ENCODE results near the gene PPFIA1. TPM values are rescaled to one million over a fixed set of nuclear protein-coding genes. Genes with fewer than 3 reads are reported as not detected.
"Not testable (repeated sequence)": the region's sequence is repeated elsewhere in the genome, so short reads cannot be mapped to it uniquely, and the experiment has no call there.

The PPFIA1 gene
- polyA plus RNA-seq, 1 experiment: 62.7 TPM

GRCh38 chr11:70292863-70293262 lies 22.4 kb downstream of the PPFIA1 start:
- H3K27me3 ChIP-seq (ENCODE audit: control insufficient read depth, insufficient read depth, low read length): no peaks in the 10 kb centered on the region
- TF ChIP-seq CTCF (IDR thresholded peaks at IDR 0.05; ENCODE audit: insufficient read depth, low read depth, low read length): no peak
- peaks cover 3% of the 10 kb centered on the region for H3K36me3 ChIP-seq (ENCODE audit: control insufficient read depth, insufficient read depth, low read length)
- ChIA-PET CTCF (no interaction called here), POLR2A (no interaction called here)
- no peak for DNase-seq (ENCODE audit: low read depth)
- H3K4me3 ChIP-seq (ENCODE audit: low read depth, low read length): no peak overlapping the region

GRCh38 chr11:70295166-70295565 lies 24.7 kb downstream of the PPFIA1 start:
- DNase-seq (ENCODE audit: low read depth); H3K27me3 ChIP-seq (ENCODE audit: control insufficient read depth, insufficient read depth, low read length); POLR2A ChIA-PET; CTCF ChIA-PET; H3K36me3 ChIP-seq (ENCODE audit: control insufficient read depth, insufficient read depth, low read length); H3K4me3 ChIP-seq (ENCODE audit: low read depth, low read length): not testable (repeated sequence)

GRCh38 chr11:70296681-70297080 lies 26.2 kb downstream of the PPFIA1 start:
- H3K36me3 ChIP-seq (ENCODE audit: control insufficient read depth, insufficient read depth, low read length): peaks cover 3% of the 10 kb centered on the region
- CTCF ChIA-PET: no interaction called here

GRCh38 chr11:70297341-70297740 lies 26.9 kb downstream of the PPFIA1 start:
- TF ChIP-seq CTCF (IDR thresholded peaks at IDR 0.05; ENCODE audit: insufficient read depth, low read depth, low read length): no peak
- Histone ChIP-seq H3K27me3 (ENCODE audit: control insufficient read depth, insufficient read depth, low read length) (no peaks in the 10 kb centered on the region), H3K36me3 (ENCODE audit: control insufficient read depth, insufficient read depth, low read length) (peaks cover 4% of the 10 kb centered on the region), H3K4me3 (ENCODE audit: low read depth, low read length) (no peak overlapping the region)
- ChIA-PET POLR2A (no interaction called here), CTCF (no interaction called here)
- DNase-seq (ENCODE audit: low read depth): no peak

More at GRCh38 chr11:70296681-70297080, 26.2 kb downstream of the PPFIA1 start:
- no peak for DNase-seq (ENCODE audit: low read depth)
- no peaks in the 10 kb centered on the region for H3K27me3 ChIP-seq (ENCODE audit: control insufficient read depth, insufficient read depth, low read length)
- no peak for TF ChIP-seq CTCF (IDR thresholded peaks at IDR 0.05; ENCODE audit: insufficient read depth, low read depth, low read length)
- no peak overlapping the region for H3K4me3 ChIP-seq (ENCODE audit: low read depth, low read length)
- POLR2A ChIA-PET: no interaction called here

- ChIA-PET CTCF (interaction anchor here (0.7 kb wide), 1 partner anchor 95 kb away, joined by 3 read pairs; the partner anchor contains the start of gene FADD), POLR2A (no interaction called here)
- DNase-seq (ENCODE audit: low read depth): no peak
- Histone ChIP-seq H3K27me3 (ENCODE audit: control insufficient read depth, insufficient read depth, low read length) (no peaks in the 10 kb centered on the region), H3K4me3 (ENCODE audit: low read depth, low read length) (no peak overlapping the region), H3K36me3 (ENCODE audit: control insufficient read depth, insufficient read depth, low read length) (peaks cover 4% of the 10 kb centered on the region)
- no peak for TF ChIP-seq CTCF (IDR thresholded peaks at IDR 0.05; ENCODE audit: insufficient read depth, low read depth, low read length)
These were observed 27.9 kb downstream of the PPFIA1 start for GRCh38 chr11:70298243-70298915.

- Histone ChIP-seq H3K36me3 (ENCODE audit: control insufficient read depth, insufficient read depth, low read length) (peaks cover 2% of the 10 kb centered on the region), H3K4me3 (ENCODE audit: low read depth, low read length) (no peak overlapping the region), H3K27me3 (ENCODE audit: control insufficient read depth, insufficient read depth, low read length) (no peaks in the 10 kb centered on the region)
- no peak for TF ChIP-seq CTCF (IDR thresholded peaks at IDR 0.05; ENCODE audit: insufficient read depth, low read depth, low read length)
- no peak for DNase-seq (ENCODE audit: low read depth)
- CTCF ChIA-PET: no interaction called here
- POLR2A ChIA-PET: no interaction called here
These were observed 29.1 kb downstream of the PPFIA1 start for GRCh38 chr11:70299636-70300035.
